ENCODE measurements around the gene PTP4A1.

DNA sequence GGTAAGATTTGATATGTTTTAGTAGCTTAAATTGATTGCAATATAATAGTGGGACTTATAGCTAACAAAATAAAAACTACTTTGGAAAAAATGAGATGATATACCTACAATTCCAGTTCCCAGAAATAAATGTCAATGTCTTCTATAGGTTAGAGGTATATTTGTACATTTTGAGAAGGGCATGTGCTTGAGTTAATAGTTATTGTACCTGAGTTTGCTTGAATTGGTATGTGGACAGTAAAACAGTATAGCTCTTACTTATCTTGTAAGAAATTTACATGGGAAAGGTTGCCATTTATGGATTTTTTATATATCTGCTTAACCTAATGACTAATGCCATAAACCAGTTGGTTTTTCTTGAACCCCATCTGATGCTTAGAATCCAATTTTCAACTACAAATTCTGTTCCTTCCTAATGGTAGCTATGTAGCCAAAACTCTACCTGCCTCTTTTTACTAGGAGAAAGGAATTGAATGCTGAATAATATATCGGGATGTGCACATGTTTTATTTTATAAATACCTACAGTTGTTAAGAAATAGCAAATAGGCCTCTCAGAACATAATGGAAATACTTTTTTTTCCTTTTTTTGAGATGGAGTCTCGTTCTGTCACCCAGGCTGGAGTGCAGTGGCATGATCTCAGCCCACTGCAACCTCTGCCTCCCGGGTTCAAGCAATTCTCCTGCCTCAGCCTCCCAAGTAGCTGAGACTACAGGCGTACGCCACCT, 4.9 kb downstream of the PTP4A1 start:
- TF ChIP-seq POLR2A (IDR thresholded peaks at IDR 0.05; ENCODE audit: low read depth, low read length) (no peak), TAF1 (IDR thresholded peaks at IDR 0.05; ENCODE audit: borderline replicate concordance, low read depth, low read length) (no peak)

Data from GM12892 (cell line).